Panc1 (cell line): ENCODE measurements around the gene SLCO4A1. TPM values are rescaled to one million over a fixed set of nuclear protein-coding genes. Genes with fewer than 3 reads are reported as not detected.
A peak's percentile ranks its signal among the peaks of the same experiment; 100 is the strongest.

Source experiments
- ATAC-seq: fragments of 200-7000 bp; cut with Tn5 transposase; 2 replicates; pipeline ENCODE4 v1.9.1; 2020; ENCODE audit warnings: mild to moderate bottlenecking, moderate library complexity
- BruUV-seq: library from RNA; stranded (reverse); fragments of 400-500 nt; replicated peaks from 2 replicates; lab custom pipeline; 2021; lab: Mats Ljungman, UMichigan
- CTCF ChIA-PET: fragments of 300-600 bp; sonication (Branson Sonifier 250); formaldehyde crosslinking; loops from one replicate; lab custom pipeline; 2022; ENCODE audit warnings: antibody characterized with exemption; lab: Charles Lee
- POLR2A ChIA-PET: fragments of 300-600 bp; sonication (Branson Sonifier 250); formaldehyde crosslinking; loops from one replicate; lab custom pipeline; 2022; ENCODE audit warnings: antibody characterized with exemption; lab: Charles Lee
- DNase-seq: peaks from one replicate; pipeline ENCODE4 v3.0.0-alpha.2; 2010; ENCODE audit warnings: low read depth, low spot score
- H3K27ac ChIP-seq: 2 replicates; pipeline ENCODE4 v1.5.1; 2011; ENCODE audit warnings: mild to moderate bottlenecking, low read length, inconsistent platforms
- H3K27me3 ChIP-seq: fragments of 200-500 bp; sonication (Bioruptor generic); 2 replicates; pipeline ENCODE4 v1.6.0; 2014; ENCODE audit warnings: low read length, inconsistent platforms; ENCODE audit not compliant: control insufficient read depth, insufficient read depth
- H3K36me3 ChIP-seq: fragments of 200-500 bp; sonication (Bioruptor generic); 2 replicates; pipeline ENCODE4 v1.5.1; 2014; ENCODE audit warnings: inconsistent platforms, mild to moderate bottlenecking, low read length, moderate library complexity; ENCODE audit not compliant: control insufficient read depth, insufficient read depth
- H3K4me1 ChIP-seq: 2 replicates; pipeline ENCODE4 v1.5.1; 2011; ENCODE audit warnings: inconsistent platforms, mild to moderate bottlenecking, low read length, moderate library complexity; ENCODE audit not compliant: control insufficient read depth, insufficient read depth
- H3K4me3 ChIP-seq, 2 experiments: 2 replicates each; pipeline ENCODE4 v1.5.1; 2011 to 2012; ENCODE audit warnings: low read depth in 2 of 2, low read length in 2 of 2, mild to moderate bottlenecking in 2 of 2, inconsistent platforms in 1 of 2, moderate library complexity in 1 of 2
- H3K9me3 ChIP-seq: fragments of 200-500 bp; sonication (Bioruptor generic); 2 replicates; pipeline ENCODE4 v1.5.1; 2014; ENCODE audit warnings: low read depth, mild to moderate bottlenecking, inconsistent platforms, low read length, moderate library complexity; ENCODE audit not compliant: control insufficient read depth, insufficient read depth
- POLR2AphosphoS5 ChIP-seq: IDR thresholded peaks from 2 replicates; pipeline ENCODE4 v1.6.1; 2012; ENCODE audit warnings: mild to moderate bottlenecking, low read depth, low read length, moderate library complexity
- SIN3A ChIP-seq: IDR thresholded peaks from 2 replicates; pipeline ENCODE4 v1.6.1; 2012; ENCODE audit warnings: low read depth, mild to moderate bottlenecking, low read length, moderate library complexity, borderline replicate concordance; ENCODE audit not compliant: insufficient read depth
- TCF7L2 ChIP-seq: IDR thresholded peaks from 2 replicates; pipeline ENCODE4 v1.6.1; 2011; ENCODE audit warnings: mild to moderate bottlenecking, low read depth, low read length, inconsistent platforms
- in situ Hi-C: cut with HindIII; loops from 2 replicates; pipeline ENCODE4 v1.10.0; 2016; ENCODE audit warnings: low sequenced_read_pairs, low pct_unique_long_range_greater_than_20kb
- intact Hi-C: fragments of 100-400 bp; cut with micrococcal nuclease; formaldehyde crosslinking; loops from one replicate; pipeline ENCODE4 v1.10.0; 2022; ENCODE audit not compliant: unreplicated experiment
- total RNA-seq: library from RNA; stranded (reverse); gene quantifications from one replicate; pipeline ENCODE4 v1.2.1, GENCODE V29; 2021; ENCODE audit not compliant: unreplicated experiment
- TF ChIP-seq, protein P1 (sequence below): fragments of 450-650 bp; IDR thresholded peaks from 2 replicates; pipeline ENCODE4 v1.5.1; 2017; ENCODE audit warnings: mild to moderate bottlenecking
- TF ChIP-seq, protein P2 (sequence below), 2 experiments: IDR thresholded peaks; 2 replicates each; pipeline ENCODE4 v1.6.1; 2011 to 2012; ENCODE audit warnings: low read depth in 2 of 2, control low read depth in 1 of 2, low read length in 1 of 2, mild to moderate bottlenecking in 1 of 2, moderate library complexity in 1 of 2; ENCODE audit not compliant: insufficient read depth in 1 of 2

The SLCO4A1 gene
- total RNA-seq, 1 experiment from 2014 or later, result 167 TPM

DNA sequence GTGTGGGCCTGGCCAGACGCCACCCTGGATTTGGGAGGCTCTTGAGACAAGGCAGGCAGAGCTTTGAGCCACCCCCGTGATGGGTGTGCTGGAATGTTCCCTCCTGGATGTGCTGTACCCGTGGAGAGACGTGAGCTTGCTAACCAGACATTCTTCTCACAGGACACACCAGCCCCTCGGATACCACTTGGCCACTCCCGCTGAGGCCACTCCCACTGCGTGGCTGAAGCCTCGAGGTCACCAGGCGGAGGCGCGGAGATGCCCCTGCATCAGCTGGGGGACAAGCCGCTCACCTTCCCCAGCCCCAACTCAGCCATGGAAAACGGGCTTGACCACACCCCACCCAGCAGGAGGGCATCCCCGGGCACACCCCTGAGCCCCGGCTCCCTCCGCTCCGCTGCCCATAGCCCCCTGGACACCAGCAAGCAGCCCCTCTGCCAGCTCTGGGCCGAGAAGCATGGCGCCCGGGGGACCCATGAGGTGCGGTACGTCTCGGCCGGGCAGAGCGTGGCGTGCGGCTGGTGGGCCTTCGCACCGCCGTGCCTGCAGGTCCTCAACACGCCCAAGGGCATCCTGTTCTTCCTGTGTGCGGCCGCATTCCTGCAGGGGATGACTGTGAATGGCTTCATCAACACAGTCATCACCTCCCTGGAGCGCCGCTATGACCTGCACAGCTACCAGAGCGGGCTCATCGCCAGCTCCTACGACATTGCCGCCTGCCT is 14.1 kb downstream of the SLCO4A1 start:
- Histone ChIP-seq H3K4me3 (no peak overlapping the region), H3K4me1 (peaks cover 89% of the 10 kb centered on the region), H3K27ac (peak overlapping the region; percentile 74), H3K27me3 (no peaks in the 10 kb centered on the region), H3K9me3 (no peaks in the 10 kb centered on the region), H3K36me3 (0 out of 2 replicates have a peak, but pooled peaks cover 3% of the 10 kb centered on the region)
- in situ Hi-C loops (no loop called here), intact Hi-C loops (no loop called here)
- BruUV-seq, result no TSS peak
- ATAC-seq (peak; percentile 20), DNase-seq (no peak)
- ChIA-PET POLR2A (no interaction called here), CTCF (interaction anchor here (0.5 kb wide), 1 partner anchor 135 kb away, joined by 3 read pairs; no protein-coding TSS in a partner anchor)
- TF ChIP-seq TCF7L2 (no peak), SIN3A (no peak), POLR2AphosphoS5 (no peak)
- TF ChIP-seq, protein P1, sequence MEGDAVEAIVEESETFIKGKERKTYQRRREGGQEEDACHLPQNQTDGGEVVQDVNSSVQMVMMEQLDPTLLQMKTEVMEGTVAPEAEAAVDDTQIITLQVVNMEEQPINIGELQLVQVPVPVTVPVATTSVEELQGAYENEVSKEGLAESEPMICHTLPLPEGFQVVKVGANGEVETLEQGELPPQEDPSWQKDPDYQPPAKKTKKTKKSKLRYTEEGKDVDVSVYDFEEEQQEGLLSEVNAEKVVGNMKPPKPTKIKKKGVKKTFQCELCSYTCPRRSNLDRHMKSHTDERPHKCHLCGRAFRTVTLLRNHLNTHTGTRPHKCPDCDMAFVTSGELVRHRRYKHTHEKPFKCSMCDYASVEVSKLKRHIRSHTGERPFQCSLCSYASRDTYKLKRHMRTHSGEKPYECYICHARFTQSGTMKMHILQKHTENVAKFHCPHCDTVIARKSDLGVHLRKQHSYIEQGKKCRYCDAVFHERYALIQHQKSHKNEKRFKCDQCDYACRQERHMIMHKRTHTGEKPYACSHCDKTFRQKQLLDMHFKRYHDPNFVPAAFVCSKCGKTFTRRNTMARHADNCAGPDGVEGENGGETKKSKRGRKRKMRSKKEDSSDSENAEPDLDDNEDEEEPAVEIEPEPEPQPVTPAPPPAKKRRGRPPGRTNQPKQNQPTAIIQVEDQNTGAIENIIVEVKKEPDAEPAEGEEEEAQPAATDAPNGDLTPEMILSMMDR, result no peak
- TF ChIP-seq, protein P2, sequence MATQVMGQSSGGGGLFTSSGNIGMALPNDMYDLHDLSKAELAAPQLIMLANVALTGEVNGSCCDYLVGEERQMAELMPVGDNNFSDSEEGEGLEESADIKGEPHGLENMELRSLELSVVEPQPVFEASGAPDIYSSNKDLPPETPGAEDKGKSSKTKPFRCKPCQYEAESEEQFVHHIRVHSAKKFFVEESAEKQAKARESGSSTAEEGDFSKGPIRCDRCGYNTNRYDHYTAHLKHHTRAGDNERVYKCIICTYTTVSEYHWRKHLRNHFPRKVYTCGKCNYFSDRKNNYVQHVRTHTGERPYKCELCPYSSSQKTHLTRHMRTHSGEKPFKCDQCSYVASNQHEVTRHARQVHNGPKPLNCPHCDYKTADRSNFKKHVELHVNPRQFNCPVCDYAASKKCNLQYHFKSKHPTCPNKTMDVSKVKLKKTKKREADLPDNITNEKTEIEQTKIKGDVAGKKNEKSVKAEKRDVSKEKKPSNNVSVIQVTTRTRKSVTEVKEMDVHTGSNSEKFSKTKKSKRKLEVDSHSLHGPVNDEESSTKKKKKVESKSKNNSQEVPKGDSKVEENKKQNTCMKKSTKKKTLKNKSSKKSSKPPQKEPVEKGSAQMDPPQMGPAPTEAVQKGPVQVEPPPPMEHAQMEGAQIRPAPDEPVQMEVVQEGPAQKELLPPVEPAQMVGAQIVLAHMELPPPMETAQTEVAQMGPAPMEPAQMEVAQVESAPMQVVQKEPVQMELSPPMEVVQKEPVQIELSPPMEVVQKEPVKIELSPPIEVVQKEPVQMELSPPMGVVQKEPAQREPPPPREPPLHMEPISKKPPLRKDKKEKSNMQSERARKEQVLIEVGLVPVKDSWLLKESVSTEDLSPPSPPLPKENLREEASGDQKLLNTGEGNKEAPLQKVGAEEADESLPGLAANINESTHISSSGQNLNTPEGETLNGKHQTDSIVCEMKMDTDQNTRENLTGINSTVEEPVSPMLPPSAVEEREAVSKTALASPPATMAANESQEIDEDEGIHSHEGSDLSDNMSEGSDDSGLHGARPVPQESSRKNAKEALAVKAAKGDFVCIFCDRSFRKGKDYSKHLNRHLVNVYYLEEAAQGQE (IDR thresholded peaks at IDR 0.05; ENCODE audit: insufficient read depth in 1 of 2, low read depth in 2 of 2, low read length in 1 of 2), result no peak

DNA sequence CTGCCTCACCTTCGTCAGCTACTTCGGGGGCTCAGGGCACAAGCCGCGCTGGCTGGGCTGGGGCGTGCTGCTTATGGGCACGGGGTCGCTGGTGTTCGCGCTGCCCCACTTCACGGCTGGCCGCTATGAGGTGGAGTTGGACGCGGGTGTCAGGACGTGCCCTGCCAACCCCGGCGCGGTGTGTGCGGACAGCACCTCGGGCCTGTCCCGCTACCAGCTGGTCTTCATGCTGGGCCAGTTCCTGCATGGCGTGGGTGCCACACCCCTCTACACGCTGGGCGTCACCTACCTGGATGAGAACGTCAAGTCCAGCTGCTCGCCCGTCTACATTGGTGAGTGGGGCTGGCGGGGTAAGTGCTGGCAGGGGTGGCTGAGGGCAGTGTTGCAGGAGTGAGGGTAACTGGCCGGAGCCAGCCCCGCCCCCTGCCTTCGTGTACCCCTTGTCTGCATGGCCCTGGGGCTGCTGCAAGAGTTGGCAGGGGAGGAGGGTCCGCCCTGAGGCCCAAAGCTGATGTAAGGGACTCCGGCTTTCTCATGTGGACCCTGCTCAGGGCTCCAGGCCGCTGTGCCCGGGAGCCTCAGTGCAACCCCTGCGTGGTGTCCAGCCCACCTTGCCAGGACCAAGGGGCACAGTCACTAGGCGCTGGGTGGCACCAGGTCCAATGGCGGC is 14.8 kb downstream of the SLCO4A1 start:
- CTCF ChIA-PET, result interaction anchor here (0.5 kb wide), 1 partner anchor 134 kb away, joined by 3 read pairs; no protein-coding TSS in a partner anchor
- 0 out of 2 replicates have a peak, but pooled peaks cover 3% of the 10 kb centered on the region for H3K36me3 ChIP-seq
- ATAC-seq (no peak), DNase-seq (no peak)
- in situ Hi-C loops, result no loop called here
- POLR2A ChIA-PET, result no interaction called here
- peaks cover 91% of the 10 kb centered on the region for H3K4me1 ChIP-seq
- no TSS peak for BruUV-seq
- H3K4me3 ChIP-seq, result no peak overlapping the region
- H3K27me3 ChIP-seq, result no peaks in the 10 kb centered on the region
- intact Hi-C loops, result no loop called here
- H3K27ac ChIP-seq, result peak overlapping the region; percentile 63
- no peaks in the 10 kb centered on the region for H3K9me3 ChIP-seq
- TF ChIP-seq, protein P2 (IDR thresholded peaks at IDR 0.05; ENCODE audit: insufficient read depth in 1 of 2, low read depth in 2 of 2, low read length in 1 of 2), result no peak
- no peak for TF ChIP-seq SIN3A
- TF ChIP-seq TCF7L2, result no peak
- TF ChIP-seq POLR2AphosphoS5, result no peak
- TF ChIP-seq, protein P1, result no peak
